H1 (cell line): ENCODE measurements around the gene TMEM272.

ENCODE experiments used
- CBX5 ChIP-seq: fragments of 300-800, 300-1000 bp; sonication (generic); IDR thresholded peaks from 2 replicates; pipeline ENCODE4 v1.7.1; 2016; ENCODE audit warnings: antibody characterized with exemption, low read length, low read depth
- CBX8 ChIP-seq: fragments of 300-800, 300-1000 bp; sonication (generic); IDR thresholded peaks from 2 replicates; pipeline ENCODE4 v1.7.1; 2016; ENCODE audit warnings: low read depth, low read length, borderline replicate concordance
- EZH2 ChIP-seq: fragments of 200-600 bp; sonication (generic); IDR thresholded peaks from 2 replicates; pipeline ENCODE4 v1.7.1; 2012; ENCODE audit warnings: low read depth, mild to moderate bottlenecking, moderate library complexity, low read length, inconsistent platforms; ENCODE audit not compliant: severe bottlenecking
- GABPA ChIP-seq: IDR thresholded peaks from 2 replicates; pipeline ENCODE4 v1.6.1; 2011; ENCODE audit warnings: mild to moderate bottlenecking, low read length, moderate library complexity, borderline replicate concordance; ENCODE audit not compliant: insufficient read depth
- HDAC6 ChIP-seq: IDR thresholded peaks from one replicate; pipeline ENCODE4 v1.7.1; 2012; ENCODE audit warnings: low read depth, mild to moderate bottlenecking, inconsistent platforms, low read length, moderate library complexity
- MAFK ChIP-seq: IDR thresholded peaks from 2 replicates; pipeline ENCODE4 v1.6.1; 2012; ENCODE audit warnings: low read depth, mild to moderate bottlenecking, improper control_type of control experiment, low read length
- POLR2A ChIP-seq, 2 experiments: IDR thresholded peaks; 1 replicate in 1 of 2; 2 replicates in 1 of 2; pipeline ENCODE4 v1.6.1; 2011; ENCODE audit warnings: low read depth in 2 of 2, low read length in 2 of 2, mild to moderate bottlenecking in 2 of 2; ENCODE audit errors: control extremely low read depth in 1 of 2
- SIN3A ChIP-seq, 2 experiments: IDR thresholded peaks in 1 of 2; conservative IDR thresholded peaks in 1 of 2; 2 replicates each; pipeline ENCODE4 v1.6.1; 2011 to 2012; ENCODE audit warnings: low read length in 2 of 2, improper control_type of control experiment in 1 of 2, low read depth in 1 of 2, mild to moderate bottlenecking in 1 of 2
- SP2 ChIP-seq: IDR thresholded peaks from 2 replicates; pipeline ENCODE4 v1.6.1; 2012; ENCODE audit warnings: mild to moderate bottlenecking, low read length, inconsistent platforms
- TF ChIP-seq, protein P1 (sequence below), 3 experiments: IDR thresholded peaks; 1 replicate in 2 of 3; 2 replicates in 1 of 3; pipeline versions ENCODE4 v1.5.1 to v1.6.1; 2011; ENCODE audit warnings: low read length in 3 of 3, mild to moderate bottlenecking in 3 of 3, inconsistent platforms in 2 of 3, low read depth in 1 of 3, moderate library complexity in 1 of 3; ENCODE audit not compliant: insufficient read depth in 1 of 3; ENCODE audit errors: control extremely low read depth in 1 of 3
- TF ChIP-seq, protein P2 (sequence below): IDR thresholded peaks from 2 replicates; pipeline ENCODE4 v1.6.1; 2012; ENCODE audit warnings: low read length, inconsistent platforms
- TF ChIP-seq, protein P3 (sequence below): IDR thresholded peaks from 2 replicates; pipeline ENCODE4 v1.6.1; 2011; ENCODE audit warnings: low read depth, mild to moderate bottlenecking, low read length; ENCODE audit not compliant: insufficient read depth

DNA sequence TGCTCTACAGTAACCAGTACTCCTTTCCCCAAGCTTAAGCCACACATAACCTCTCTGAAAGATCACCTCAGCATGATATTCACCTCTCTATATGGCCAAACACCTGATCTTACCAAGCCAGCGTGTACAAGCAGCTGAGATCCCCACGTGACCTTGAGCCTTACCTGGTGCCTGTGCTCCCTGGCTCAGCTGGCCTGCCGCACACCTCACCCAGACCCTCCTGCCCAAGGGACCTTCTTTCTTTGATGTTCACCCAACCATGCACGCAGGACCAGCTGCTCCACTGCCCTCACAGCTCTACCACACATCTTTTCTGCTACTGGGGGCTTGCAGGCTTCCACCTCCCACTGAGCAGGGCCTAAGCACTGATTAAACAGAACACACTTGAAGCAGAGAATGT is 50.0 kb downstream of the TMEM272 start:
- TF ChIP-seq, protein P1, sequence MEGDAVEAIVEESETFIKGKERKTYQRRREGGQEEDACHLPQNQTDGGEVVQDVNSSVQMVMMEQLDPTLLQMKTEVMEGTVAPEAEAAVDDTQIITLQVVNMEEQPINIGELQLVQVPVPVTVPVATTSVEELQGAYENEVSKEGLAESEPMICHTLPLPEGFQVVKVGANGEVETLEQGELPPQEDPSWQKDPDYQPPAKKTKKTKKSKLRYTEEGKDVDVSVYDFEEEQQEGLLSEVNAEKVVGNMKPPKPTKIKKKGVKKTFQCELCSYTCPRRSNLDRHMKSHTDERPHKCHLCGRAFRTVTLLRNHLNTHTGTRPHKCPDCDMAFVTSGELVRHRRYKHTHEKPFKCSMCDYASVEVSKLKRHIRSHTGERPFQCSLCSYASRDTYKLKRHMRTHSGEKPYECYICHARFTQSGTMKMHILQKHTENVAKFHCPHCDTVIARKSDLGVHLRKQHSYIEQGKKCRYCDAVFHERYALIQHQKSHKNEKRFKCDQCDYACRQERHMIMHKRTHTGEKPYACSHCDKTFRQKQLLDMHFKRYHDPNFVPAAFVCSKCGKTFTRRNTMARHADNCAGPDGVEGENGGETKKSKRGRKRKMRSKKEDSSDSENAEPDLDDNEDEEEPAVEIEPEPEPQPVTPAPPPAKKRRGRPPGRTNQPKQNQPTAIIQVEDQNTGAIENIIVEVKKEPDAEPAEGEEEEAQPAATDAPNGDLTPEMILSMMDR (IDR thresholded peaks at IDR 0.05; ENCODE audit: control extremely low read depth in 1 of 3, insufficient read depth in 1 of 3, low read depth in 1 of 3, low read length in 3 of 3), result no peak
- TF ChIP-seq MAFK, result no peak
- TF ChIP-seq POLR2A (IDR thresholded peaks at IDR 0.05; ENCODE audit: control extremely low read depth in 1 of 2, low read depth in 2 of 2, low read length in 2 of 2), result no peak
- TF ChIP-seq SIN3A (conservative IDR thresholded peaks at IDR 0.05 in 1 of 2, IDR thresholded peaks at IDR 0.05 in 1 of 2; ENCODE audit: low read depth in 1 of 2, low read length in 2 of 2), result no peak
- TF ChIP-seq CBX8, result no peak
- no peak for TF ChIP-seq GABPA
- TF ChIP-seq, protein P2, sequence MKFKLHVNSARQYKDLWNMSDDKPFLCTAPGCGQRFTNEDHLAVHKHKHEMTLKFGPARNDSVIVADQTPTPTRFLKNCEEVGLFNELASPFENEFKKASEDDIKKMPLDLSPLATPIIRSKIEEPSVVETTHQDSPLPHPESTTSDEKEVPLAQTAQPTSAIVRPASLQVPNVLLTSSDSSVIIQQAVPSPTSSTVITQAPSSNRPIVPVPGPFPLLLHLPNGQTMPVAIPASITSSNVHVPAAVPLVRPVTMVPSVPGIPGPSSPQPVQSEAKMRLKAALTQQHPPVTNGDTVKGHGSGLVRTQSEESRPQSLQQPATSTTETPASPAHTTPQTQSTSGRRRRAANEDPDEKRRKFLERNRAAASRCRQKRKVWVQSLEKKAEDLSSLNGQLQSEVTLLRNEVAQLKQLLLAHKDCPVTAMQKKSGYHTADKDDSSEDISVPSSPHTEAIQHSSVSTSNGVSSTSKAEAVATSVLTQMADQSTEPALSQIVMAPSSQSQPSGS, result no peak
- TF ChIP-seq HDAC6, result no peak
- no peak for TF ChIP-seq SP2
- TF ChIP-seq, protein P3, sequence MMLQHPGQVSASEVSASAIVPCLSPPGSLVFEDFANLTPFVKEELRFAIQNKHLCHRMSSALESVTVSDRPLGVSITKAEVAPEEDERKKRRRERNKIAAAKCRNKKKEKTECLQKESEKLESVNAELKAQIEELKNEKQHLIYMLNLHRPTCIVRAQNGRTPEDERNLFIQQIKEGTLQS, result no peak
- no peak for TF ChIP-seq EZH2
- TF ChIP-seq CBX5, result no peak
